ENCODE measurements around the gene KIF23.
A peak's percentile ranks its signal among the peaks of the same experiment; 100 is the strongest.

Gene KIF23

DNA sequence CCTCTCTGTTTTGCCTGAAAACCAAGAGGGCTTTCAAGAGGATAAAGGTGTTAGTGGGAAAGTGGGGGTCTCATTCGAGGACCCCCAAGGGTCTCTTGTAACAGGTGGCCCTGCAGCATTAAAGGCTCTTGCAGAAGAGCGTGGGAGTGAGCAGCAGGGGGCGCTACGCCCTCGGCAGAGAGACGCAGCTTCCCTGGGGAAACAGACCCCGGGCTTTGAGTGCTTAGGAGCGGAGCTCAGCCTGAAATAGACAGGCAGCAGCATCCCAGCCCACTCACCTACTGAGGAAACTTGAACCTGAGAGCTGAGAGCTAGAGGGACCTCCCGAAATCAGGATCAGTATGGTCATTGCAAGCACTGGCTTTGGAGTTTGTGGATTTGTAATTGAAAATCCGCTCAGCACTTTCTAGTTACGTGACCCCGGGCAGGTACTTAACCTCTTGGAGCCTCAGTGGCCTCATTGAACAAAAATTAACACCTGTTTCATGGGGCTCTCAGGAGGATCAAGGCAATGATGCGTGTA, 64.2 kb downstream of the KIF23 start:
- H3K27me3 ChIP-seq (ENCODE audit: low read length) = no peaks in the 10 kb centered on the region
- no peak for TF ChIP-seq EZH2phosphoT487 (conservative IDR thresholded peaks at IDR 0.05; ENCODE audit: low read length)
- peak; percentile 85 for TF ChIP-seq CTCF (IDR thresholded peaks at IDR 0.05; ENCODE audit: insufficient read depth, low read length, poor library complexity, severe bottlenecking)
- H3F3A ChIP-seq (ENCODE audit: insufficient read depth) = no peaks in the 10 kb centered on the region
- no peak overlapping the region for H3K27ac ChIP-seq (ENCODE audit: low read depth, low read length)
- no peak overlapping the region for H3K4me3 ChIP-seq (ENCODE audit: insufficient read depth, low read length, poor library complexity, severe bottlenecking)
- no peak overlapping the region for H2AFZ ChIP-seq (ENCODE audit: low read depth, low read length, severe bottlenecking)
- no peak overlapping the region for H3K4me2 ChIP-seq (ENCODE audit: low read depth, low read length, poor library complexity, severe bottlenecking)
- no peaks in the 10 kb centered on the region for H3K36me3 ChIP-seq (ENCODE audit: low read length)
- no peak overlapping the region for H3K9ac ChIP-seq (ENCODE audit: low read length)
- H3K79me2 ChIP-seq (ENCODE audit: insufficient read depth, low read length) = no peaks in the 10 kb centered on the region
- H4K20me1 ChIP-seq (ENCODE audit: low read depth, low read length) = no peaks in the 10 kb centered on the region
- no peaks in the 10 kb centered on the region for H3K9me2 ChIP-seq (replicated peaks; ENCODE audit: insufficient read depth, low read length)
- no peaks in the 10 kb centered on the region for H3K9me3 ChIP-seq (ENCODE audit: insufficient read depth, low read length)

GRCh38 chr15:69479081-69479480, 64.9 kb downstream of the KIF23 start:
- H2AFZ ChIP-seq (ENCODE audit: low read depth, low read length, severe bottlenecking) = no peak overlapping the region
- H3K4me2 ChIP-seq (ENCODE audit: low read depth, low read length, poor library complexity, severe bottlenecking) = no peak overlapping the region
- no peaks in the 10 kb centered on the region for H4K20me1 ChIP-seq (ENCODE audit: low read depth, low read length)
- H3F3A ChIP-seq (ENCODE audit: insufficient read depth) = no peaks in the 10 kb centered on the region
- TF ChIP-seq CTCF (IDR thresholded peaks at IDR 0.05; ENCODE audit: insufficient read depth, low read length, poor library complexity, severe bottlenecking) (no peak), EZH2phosphoT487 (conservative IDR thresholded peaks at IDR 0.05; ENCODE audit: low read length) (no peak)
- H3K4me3 ChIP-seq (ENCODE audit: insufficient read depth, low read length, poor library complexity, severe bottlenecking) = no peak overlapping the region
- no peaks in the 10 kb centered on the region for H3K9me3 ChIP-seq (ENCODE audit: insufficient read depth, low read length)
- no peaks in the 10 kb centered on the region for H3K79me2 ChIP-seq (ENCODE audit: insufficient read depth, low read length)
- no peaks in the 10 kb centered on the region for H3K9me2 ChIP-seq (replicated peaks; ENCODE audit: insufficient read depth, low read length)
- H3K27me3 ChIP-seq (ENCODE audit: low read length) = no peaks in the 10 kb centered on the region
- no peak overlapping the region for H3K27ac ChIP-seq (ENCODE audit: low read depth, low read length)
- H3K36me3 ChIP-seq (ENCODE audit: low read length) = no peaks in the 10 kb centered on the region
- no peak overlapping the region for H3K9ac ChIP-seq (ENCODE audit: low read length)

DNA sequence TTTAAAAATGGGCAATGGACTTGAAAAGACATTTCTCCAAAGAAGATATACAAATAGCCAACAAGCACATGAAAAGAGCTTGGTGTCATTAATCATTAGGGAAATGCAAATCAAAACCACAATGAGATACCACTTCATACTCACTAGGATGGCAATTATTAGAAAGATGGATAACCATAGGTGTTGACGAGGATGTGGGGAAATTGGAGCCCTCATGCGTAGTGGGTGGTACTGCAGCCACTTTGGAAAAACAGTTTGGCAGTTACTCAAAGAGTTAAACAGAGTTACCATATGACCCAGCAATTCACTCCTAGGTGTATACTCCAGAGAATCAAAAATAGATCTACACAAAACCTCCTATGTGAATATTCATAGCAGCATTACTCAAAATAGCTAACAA, 65.8 kb downstream of the KIF23 start:
- H4K20me1 ChIP-seq (ENCODE audit: low read depth, low read length) = no peaks in the 10 kb centered on the region
- TF ChIP-seq EZH2phosphoT487 (conservative IDR thresholded peaks at IDR 0.05; ENCODE audit: low read length) = no peak
- no peak for TF ChIP-seq CTCF (IDR thresholded peaks at IDR 0.05; ENCODE audit: insufficient read depth, low read length, poor library complexity, severe bottlenecking)
- H3K9me2 ChIP-seq (replicated peaks; ENCODE audit: insufficient read depth, low read length) = no peaks in the 10 kb centered on the region
- no peak overlapping the region for H3K9ac ChIP-seq (ENCODE audit: low read length)
- H3K36me3 ChIP-seq (ENCODE audit: low read length) = no peaks in the 10 kb centered on the region
- no peaks in the 10 kb centered on the region for H3K27me3 ChIP-seq (ENCODE audit: low read length)
- no peaks in the 10 kb centered on the region for H3K79me2 ChIP-seq (ENCODE audit: insufficient read depth, low read length)
- H3F3A ChIP-seq (ENCODE audit: insufficient read depth) = no peaks in the 10 kb centered on the region
- no peak overlapping the region for H3K4me2 ChIP-seq (ENCODE audit: low read depth, low read length, poor library complexity, severe bottlenecking)
- H3K27ac ChIP-seq (ENCODE audit: low read depth, low read length) = no peak overlapping the region
- no peak overlapping the region for H2AFZ ChIP-seq (ENCODE audit: low read depth, low read length, severe bottlenecking)
- H3K4me3 ChIP-seq (ENCODE audit: insufficient read depth, low read length, poor library complexity, severe bottlenecking) = no peak overlapping the region
- no peaks in the 10 kb centered on the region for H3K9me3 ChIP-seq (ENCODE audit: insufficient read depth, low read length)

All from SU-DHL-6 (cell line).